HG03354 (cell line): ENCODE data around the gene SLC2A3.
"Not testable (repeated sequence)": the region's sequence is repeated elsewhere in the genome, so short reads cannot be mapped to it uniquely, and the experiment has no call there.

Source experiments
- ATAC-seq: cut with Tn5 transposase; IDR thresholded peaks from one replicate; pipeline ENCODE4 v1.9.1; 2021; ENCODE audit warnings: mild to moderate bottlenecking; ENCODE audit not compliant: unreplicated experiment, poor library complexity, severe bottlenecking

The SLC2A3 gene

GRCh38 chr12:7954418-7954817 is 18.4 kb upstream of the SLC2A3 start:
- not testable (repeated sequence) for ATAC-seq

- ATAC-seq = not testable (repeated sequence)
These were observed 17.9 kb upstream of the SLC2A3 start for GRCh38 chr12:7953912-7954311.

- ATAC-seq = no peak
These were observed 15.7 kb upstream of the SLC2A3 start for GRCh38 chr12:7951671-7952070.

- ATAC-seq = not testable (repeated sequence)
These were observed 14.4 kb upstream of the SLC2A3 start for GRCh38 chr12:7950230-7950943.

GRCh38 chr12:7948589-7949260 is 12.7 kb upstream of the SLC2A3 start:
- no peak for ATAC-seq

- ATAC-seq = no peak
These were observed 11.0 kb upstream of the SLC2A3 start for GRCh38 chr12:7947011-7947410.

GRCh38 chr12:7944760-7945159 is 8.8 kb upstream of the SLC2A3 start:
- not testable (repeated sequence) for ATAC-seq

- ATAC-seq = no peak
These were observed 4.9 kb upstream of the SLC2A3 start for GRCh38 chr12:7940906-7941305.

- no peak for ATAC-seq
These were observed 2.0 kb upstream of the SLC2A3 start for GRCh38 chr12:7937833-7938506.

- no peak for ATAC-seq
These were observed 996 bp downstream of the SLC2A3 start for GRCh38 chr12:7934889-7935492.

- no peak for ATAC-seq
These were observed 1.7 kb downstream of the SLC2A3 start for GRCh38 chr12:7934091-7934888.

GRCh38 chr12:7933255-7933726 is 2.7 kb downstream of the SLC2A3 start:
- ATAC-seq = peak; percentile 89

GRCh38 chr12:7932599-7933240 is 3.3 kb downstream of the SLC2A3 start:
- ATAC-seq = not testable (repeated sequence)

GRCh38 chr12:7929083-7929792 is 6.7 kb downstream of the SLC2A3 start:
- ATAC-seq = no peak

GRCh38 chr12:7927470-7927869 is 8.5 kb downstream of the SLC2A3 start:
- ATAC-seq = no peak

- not testable (repeated sequence) for ATAC-seq
These were observed 9.8 kb downstream of the SLC2A3 start for GRCh38 chr12:7926068-7926666.

- ATAC-seq = no peak
These were observed 12.4 kb downstream of the SLC2A3 start for GRCh38 chr12:7923241-7924236.
